IPS-NIHi11 (cell line): ENCODE measurements around the gene MTHFD1.

ENCODE experiments used
- DNase-seq: peaks from one replicate; pipeline ENCODE4 v3.0.0; 2012; ENCODE audit warnings: mixed read lengths, low spot score

The MTHFD1 gene

GRCh38 chr14:64407329-64407728 lies 19.2 kb downstream of the MTHFD1 start:
- no peak for DNase-seq

GRCh38 chr14:64409126-64409920 lies 21.2 kb downstream of the MTHFD1 start:
- no peak for DNase-seq

GRCh38 chr14:64410084-64410774 lies 22.1 kb downstream of the MTHFD1 start:
- peak; percentile 62 for DNase-seq

DNA sequence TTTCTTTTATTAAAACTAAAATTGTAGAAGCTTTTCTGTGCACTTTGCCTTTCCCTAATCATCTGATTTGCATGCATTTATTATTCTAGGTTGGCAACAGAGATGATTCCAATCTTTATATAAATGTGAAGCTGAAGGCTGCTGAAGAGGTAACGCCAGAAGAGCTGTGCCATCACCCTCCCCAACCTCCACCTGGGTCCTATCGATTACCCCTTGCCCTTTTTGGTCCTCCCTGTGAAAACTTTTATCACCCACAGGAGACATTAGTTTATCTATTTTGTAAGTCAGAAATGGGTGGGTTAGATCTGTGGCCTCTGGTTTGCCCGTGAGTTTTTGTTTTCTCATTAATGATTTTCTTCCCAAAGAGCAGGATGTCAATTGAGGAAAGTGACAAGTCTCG lies 22.8 kb downstream of the MTHFD1 start:
- no peak for DNase-seq

DNA sequence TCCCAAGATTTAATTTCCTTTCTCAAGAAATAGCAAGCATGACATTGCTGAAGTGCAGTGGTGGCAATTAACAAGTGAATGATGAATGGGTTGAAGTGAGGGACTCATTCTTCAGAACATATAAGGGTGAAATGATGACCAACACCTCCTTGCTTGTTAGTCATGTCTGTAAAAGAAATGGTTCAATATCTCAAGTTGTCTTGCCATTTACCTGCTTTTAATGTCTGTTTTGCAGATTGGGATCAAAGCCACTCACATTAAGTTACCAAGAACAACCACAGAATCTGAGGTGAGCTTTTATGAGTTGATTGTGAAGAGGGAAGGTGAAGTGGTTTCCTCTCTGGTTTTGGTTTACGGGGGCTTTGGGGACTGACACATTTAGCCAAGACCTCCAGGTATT lies 24.1 kb downstream of the MTHFD1 start:
- no peak for DNase-seq

DNA sequence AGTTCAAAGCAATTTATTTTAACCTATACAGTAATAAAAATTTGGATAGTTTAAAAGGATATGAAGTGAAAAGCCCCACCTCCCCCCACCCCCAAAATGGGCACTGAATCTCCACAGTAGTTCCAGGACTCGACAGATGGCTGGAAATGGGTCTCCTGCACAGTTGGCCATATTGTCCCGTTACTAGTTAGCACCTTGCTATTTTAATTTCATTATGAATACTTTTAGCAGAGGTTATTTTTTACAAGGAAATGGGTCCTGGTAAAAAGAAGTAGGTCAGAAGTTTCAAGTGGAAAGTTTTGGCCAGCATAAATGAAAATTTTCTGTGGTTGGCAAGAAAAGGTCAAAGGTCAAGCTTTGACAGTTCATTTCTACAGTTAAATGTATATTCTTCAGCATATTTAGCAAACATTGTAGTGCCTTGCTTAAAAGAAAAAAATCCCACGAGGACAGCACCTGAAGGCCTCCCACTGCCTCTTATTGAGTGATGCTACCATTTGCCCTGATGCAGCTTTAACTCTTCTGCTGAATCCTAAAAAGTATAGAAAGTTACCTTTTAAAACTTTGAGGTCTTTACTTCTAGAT lies 28.3 kb downstream of the MTHFD1 start:
- DNase-seq, result no peak

- no peak for DNase-seq
These were observed 29.1 kb downstream of the MTHFD1 start for GRCh38 chr14:64417055-64417770.

DNA sequence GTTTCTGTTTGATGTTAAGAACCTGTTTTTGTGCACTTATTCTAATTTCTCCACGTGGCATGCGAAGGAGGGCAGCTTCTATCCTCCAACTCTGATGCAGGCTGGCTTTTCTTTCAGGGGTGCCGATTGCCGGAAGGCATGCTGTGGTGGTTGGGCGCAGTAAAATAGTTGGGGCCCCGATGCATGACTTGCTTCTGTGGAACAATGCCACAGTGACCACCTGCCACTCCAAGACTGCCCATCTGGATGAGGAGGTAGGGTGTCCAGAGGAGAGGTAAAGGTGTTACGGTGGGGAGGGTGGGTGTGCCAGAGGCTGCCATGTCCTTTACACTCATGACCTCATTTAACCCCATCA lies 29.6 kb downstream of the MTHFD1 start:
- DNase-seq, result no peak

- DNase-seq, result no peak
These were observed 30.9 kb downstream of the MTHFD1 start for GRCh38 chr14:64419003-64419402.

DNA sequence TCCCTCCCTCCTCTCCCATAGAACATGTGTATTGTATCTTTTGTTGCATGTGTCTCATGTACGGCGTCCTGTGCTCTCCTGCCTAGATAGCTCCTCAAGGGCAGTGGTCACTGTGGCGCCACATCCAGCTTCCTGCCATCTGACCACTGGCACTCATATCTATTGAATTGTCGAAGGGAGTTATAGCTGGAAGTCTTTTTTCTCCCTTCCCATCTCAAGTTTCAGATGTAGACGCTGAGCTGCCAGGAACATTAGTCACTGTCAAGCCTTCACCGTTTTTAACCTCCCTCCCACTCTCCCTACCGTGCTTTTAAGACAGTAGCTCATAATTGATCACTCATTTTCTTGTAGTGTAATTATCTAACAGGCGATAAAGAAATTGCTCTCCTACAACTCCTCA lies 33.0 kb downstream of the MTHFD1 start:
- DNase-seq, result no peak

GRCh38 chr14:64422005-64422404 lies 33.9 kb downstream of the MTHFD1 start:
- DNase-seq, result no peak

DNA sequence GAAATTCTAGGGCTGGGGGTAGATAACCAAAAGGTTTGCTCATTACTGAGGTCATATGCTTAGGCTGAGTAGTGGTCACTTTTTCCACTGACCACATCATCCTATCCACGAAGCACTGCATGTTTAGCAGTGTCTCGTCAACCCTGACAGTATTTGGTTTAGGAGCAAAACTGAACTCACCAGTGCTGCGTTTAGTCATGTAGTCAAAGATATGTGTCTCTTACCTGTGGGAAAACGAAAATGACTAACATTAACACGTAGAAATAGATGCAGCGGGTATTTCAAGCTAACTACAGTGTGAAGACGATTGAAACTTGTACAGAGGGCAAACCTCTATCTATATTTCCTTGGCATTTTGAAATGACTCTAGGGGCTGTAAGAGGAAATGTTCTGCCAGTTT lies 34.6 kb downstream of the MTHFD1 start:
- no peak for DNase-seq

GRCh38 chr14:64423987-64424386 lies 35.8 kb downstream of the MTHFD1 start:
- DNase-seq, result no peak

GRCh38 chr14:64434528-64434927 lies 46.4 kb downstream of the MTHFD1 start:
- no peak for DNase-seq

DNA sequence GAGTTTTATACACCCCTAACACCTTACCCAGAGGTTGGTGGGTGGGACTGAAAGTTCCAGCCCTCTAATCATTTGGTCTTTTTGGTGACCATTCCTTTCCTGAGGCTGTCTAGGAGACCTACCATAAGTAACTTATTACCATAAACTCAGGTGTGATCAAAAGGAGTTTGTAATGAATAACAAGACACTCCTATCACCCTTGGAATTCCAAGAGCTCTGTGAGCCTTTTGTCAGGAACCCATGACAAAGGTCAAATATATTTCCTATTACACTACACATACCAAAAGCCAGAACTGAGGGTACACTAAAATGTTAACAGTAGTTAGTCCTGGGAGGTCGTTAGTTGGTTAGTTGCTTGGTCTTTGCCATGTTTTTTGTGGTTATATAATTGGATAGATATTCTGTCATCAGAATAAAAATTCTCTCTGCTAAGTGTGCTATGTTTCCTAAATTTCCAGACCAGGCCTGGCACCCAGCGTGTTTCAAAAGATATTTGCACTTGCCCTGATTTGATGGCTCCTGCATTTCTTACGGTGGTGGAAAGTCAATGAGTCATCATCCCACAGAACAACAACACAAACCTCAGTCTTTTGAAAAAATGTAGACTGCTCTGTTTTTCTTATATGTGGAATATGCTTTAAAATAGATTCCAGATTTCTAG lies 50.2 kb downstream of the MTHFD1 start:
- no peak for DNase-seq

GRCh38 chr14:64439141-64439540 lies 51.0 kb downstream of the MTHFD1 start:
- no peak for DNase-seq

GRCh38 chr14:64440494-64440893 lies 52.3 kb downstream of the MTHFD1 start:
- DNase-seq, result no peak

- DNase-seq, result no peak
These were observed 54.3 kb downstream of the MTHFD1 start for GRCh38 chr14:64442300-64442988.

DNA sequence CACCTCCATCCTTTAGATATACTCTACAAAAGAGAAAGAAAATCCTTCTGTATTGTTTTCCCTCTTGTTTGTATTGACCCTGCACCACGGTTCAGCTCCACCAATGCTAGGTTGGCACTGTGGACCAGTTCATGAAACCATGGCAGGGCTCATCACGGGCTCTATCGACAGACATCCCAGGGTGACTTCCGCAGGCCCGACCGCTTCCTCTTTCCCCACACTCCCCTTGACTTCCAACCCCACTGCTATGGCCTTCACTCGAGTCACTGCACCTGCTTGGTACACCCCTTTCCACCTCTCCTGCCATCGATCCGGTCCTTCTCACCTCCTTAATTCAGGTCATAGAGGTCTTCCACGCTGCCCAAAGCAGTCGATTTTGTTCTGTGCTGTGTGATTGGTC lies 56.0 kb downstream of the MTHFD1 start:
- DNase-seq, result no peak

GRCh38 chr14:64444984-64445845 lies 57.1 kb downstream of the MTHFD1 start:
- DNase-seq, result peak; percentile 65
